Sigmoid colon (tissue), 4 donors: ENCODE data around the gene LYPD6.

Source experiments
- EP300 ChIP-seq, 4 donors: sonication (generic); formaldehyde crosslinking; IDR thresholded peaks; one replicate each; pipeline ENCODE4 v1.6.1; 2017; ENCODE audit warnings: antibody characterized with exemption in 4 of 4
- POLR2A ChIP-seq, 2 donors: fragments of 450-650 bp; IDR thresholded peaks; one replicate each; pipeline ENCODE4 v1.6.1; 2016; ENCODE audit warnings: antibody characterized with exemption in 2 of 2, mild to moderate bottlenecking in 2 of 2, moderate library complexity in 2 of 2
- TF ChIP-seq, protein P1 (sequence below), 4 experiments: fragments of 450-650 bp in 3 of 4; fragments of 200-600 bp in 1 of 4; IDR thresholded peaks; one replicate each; pipeline ENCODE4 v1.5.1; 2016 to 2019; ENCODE audit warnings: antibody characterized with exemption in 4 of 4, mild to moderate bottlenecking in 3 of 4, moderate library complexity in 2 of 4

GRCh38 chr2:149357058-149357457 lies 26.7 kb downstream of the LYPD6 start:
- TF ChIP-seq, protein P1, sequence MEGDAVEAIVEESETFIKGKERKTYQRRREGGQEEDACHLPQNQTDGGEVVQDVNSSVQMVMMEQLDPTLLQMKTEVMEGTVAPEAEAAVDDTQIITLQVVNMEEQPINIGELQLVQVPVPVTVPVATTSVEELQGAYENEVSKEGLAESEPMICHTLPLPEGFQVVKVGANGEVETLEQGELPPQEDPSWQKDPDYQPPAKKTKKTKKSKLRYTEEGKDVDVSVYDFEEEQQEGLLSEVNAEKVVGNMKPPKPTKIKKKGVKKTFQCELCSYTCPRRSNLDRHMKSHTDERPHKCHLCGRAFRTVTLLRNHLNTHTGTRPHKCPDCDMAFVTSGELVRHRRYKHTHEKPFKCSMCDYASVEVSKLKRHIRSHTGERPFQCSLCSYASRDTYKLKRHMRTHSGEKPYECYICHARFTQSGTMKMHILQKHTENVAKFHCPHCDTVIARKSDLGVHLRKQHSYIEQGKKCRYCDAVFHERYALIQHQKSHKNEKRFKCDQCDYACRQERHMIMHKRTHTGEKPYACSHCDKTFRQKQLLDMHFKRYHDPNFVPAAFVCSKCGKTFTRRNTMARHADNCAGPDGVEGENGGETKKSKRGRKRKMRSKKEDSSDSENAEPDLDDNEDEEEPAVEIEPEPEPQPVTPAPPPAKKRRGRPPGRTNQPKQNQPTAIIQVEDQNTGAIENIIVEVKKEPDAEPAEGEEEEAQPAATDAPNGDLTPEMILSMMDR (IDR thresholded peaks at IDR 0.05), result no peak
- no peak for TF ChIP-seq EP300 (IDR thresholded peaks at IDR 0.05)
- TF ChIP-seq POLR2A (IDR thresholded peaks at IDR 0.05), result no peak
